H1 (cell line): Measurements from ENCODE around the gene CNBD2. TPM values are rescaled to one million over a fixed set of nuclear protein-coding genes. Genes with fewer than 3 reads are reported as not detected.

ENCODE experiments used
- CTCF ChIA-PET: fragments of 300-600 bp; sonication (Branson Sonifier 250); formaldehyde crosslinking; loops from one replicate; lab custom pipeline; 2021; ENCODE audit not compliant: partially characterized antibody; lab: Charles Lee
- POLR2A ChIA-PET: fragments of 300-600 bp; sonication (Branson Sonifier 250); formaldehyde crosslinking; loops from one replicate; lab custom pipeline; 2021; ENCODE audit warnings: inconsistent platforms; ENCODE audit not compliant: partially characterized antibody; lab: Charles Lee
- DNase-seq, 2 experiments: peaks; one replicate each; pipeline versions ENCODE4 v3.0.0 to v3.0.0-alpha.2; 2010 to 2022; ENCODE audit warnings: low spot score in 2 of 2, low read depth in 1 of 2, mixed read lengths in 1 of 2
- FAIRE-seq: peaks from 2 replicates; lab custom pipeline; 2011; peaks lifted over from hg19 to GRCh38; lab: Jason Lieb, UNC
- H2AFZ ChIP-seq: 2 replicates; pipeline ENCODE4 v1.8.1; 2012; ENCODE audit warnings: low read length, inconsistent platforms
- H2AK5ac ChIP-seq: 2 replicates; pipeline ENCODE4 v1.6.1; 2013; ENCODE audit warnings: low read depth, low read length
- H2BK120ac ChIP-seq: replicated peaks from 2 replicates; pipeline ENCODE3; 2013; ENCODE audit warnings: low read depth, low read length, inconsistent platforms
- H2BK12ac ChIP-seq: 2 replicates; pipeline ENCODE4 v1.6.1; 2013; ENCODE audit warnings: low read depth, low read length
- H2BK15ac ChIP-seq: 2 replicates; pipeline ENCODE4 v1.6.1; 2013; ENCODE audit warnings: low read length
- H2BK20ac ChIP-seq: 2 replicates; pipeline ENCODE4 v1.6.1; 2013; ENCODE audit warnings: low read length
- H2BK5ac ChIP-seq: 2 replicates; pipeline ENCODE4 v1.6.1; 2013; ENCODE audit warnings: low read depth, low read length
- H3K14ac ChIP-seq: 2 replicates; pipeline ENCODE4 v1.6.1; 2013; ENCODE audit warnings: inconsistent platforms; ENCODE audit not compliant: insufficient read length
- H3K18ac ChIP-seq: 2 replicates; pipeline ENCODE4 v1.6.1; 2013; ENCODE audit warnings: low read length; ENCODE audit errors: extremely low read depth
- H3K23ac ChIP-seq: 2 replicates; pipeline ENCODE4 v1.6.1; 2013; ENCODE audit warnings: inconsistent platforms; ENCODE audit not compliant: insufficient read length
- H3K23me2 ChIP-seq: 2 replicates; pipeline ENCODE4 v1.6.1; 2013; ENCODE audit warnings: low read depth, low read length
- H3K27ac ChIP-seq: 2 replicates; pipeline ENCODE4 v1.6.1; 2011; ENCODE audit warnings: low read depth, low read length, inconsistent platforms
- H3K27me3 ChIP-seq, 4 experiments: replicated peaks in 1 of 4; 1 replicate in 1 of 4; 2 replicates in 3 of 4; pipeline versions ENCODE4 v1.6.1 to v1.8.1; 2011 to 2013; ENCODE audit warnings: low read length in 3 of 4, mild to moderate bottlenecking in 3 of 4, inconsistent platforms in 2 of 4, mixed read lengths in 2 of 4, moderate library complexity in 1 of 4; ENCODE audit not compliant: control insufficient read depth in 3 of 4, insufficient read depth in 3 of 4; ENCODE audit errors: extremely low read depth in 1 of 4
- H3K36me3 ChIP-seq, 4 experiments: 2 replicates each; pipeline versions ENCODE4 v1.6.1 to v1.8.1; 2011 to 2013; ENCODE audit warnings: mild to moderate bottlenecking in 4 of 4, low read length in 3 of 4, moderate library complexity in 2 of 4, control low read depth in 1 of 4, inconsistent platforms in 1 of 4; ENCODE audit not compliant: insufficient read depth in 4 of 4, control insufficient read depth in 2 of 4
- H3K4ac ChIP-seq: replicated peaks from 2 replicates; pipeline ENCODE3; 2013; ENCODE audit warnings: low read length, low read depth, mixed read lengths, inconsistent platforms; ENCODE audit not compliant: insufficient read length
- H3K4me1 ChIP-seq, 4 experiments: replicated peaks in 1 of 4; 1 replicate in 1 of 4; 2 replicates in 3 of 4; pipeline versions ENCODE4 v1.6.1 to v1.8.1; 2011 to 2013; ENCODE audit warnings: low read length in 3 of 4, inconsistent platforms in 2 of 4, mixed read lengths in 1 of 4; ENCODE audit not compliant: insufficient read depth in 4 of 4, control insufficient read depth in 3 of 4
- H3K4me2 ChIP-seq, 2 experiments: 2 replicates each; pipeline versions ENCODE4 v1.6.1 to v1.8.1; 2011 to 2013; ENCODE audit warnings: low read depth in 2 of 2, low read length in 2 of 2, control low read depth in 1 of 2, inconsistent platforms in 1 of 2, mild to moderate bottlenecking in 1 of 2; ENCODE audit not compliant: insufficient read depth in 1 of 2
- H3K4me3 ChIP-seq, 4 experiments: fragments of 200-600, 300-600 bp in 1 of 4; sonication (generic), shearing (Covaris generic), sonication (Bioruptor Twin) in 1 of 4; 2 replicates each; pipeline versions ENCODE4 v1.5.1 to v1.8.1; 2011 to 2016; ENCODE audit warnings: low read length in 4 of 4, low read depth in 3 of 4, control low read depth in 2 of 4, inconsistent platforms in 2 of 4, mild to moderate bottlenecking in 2 of 4, mixed read lengths in 1 of 4, moderate library complexity in 1 of 4; ENCODE audit not compliant: insufficient read depth in 2 of 4; ENCODE audit errors: extremely low read depth in 1 of 4
- H3K56ac ChIP-seq: replicated peaks from 2 replicates; pipeline ENCODE3; 2013; ENCODE audit warnings: low read depth, mild to moderate bottlenecking, mixed read lengths, low read length, inconsistent platforms; ENCODE audit not compliant: insufficient read length
- H3K79me1 ChIP-seq: 2 replicates; pipeline ENCODE4 v1.6.1; 2013; ENCODE audit warnings: low read depth, low read length, control low read depth
- H3K79me2 ChIP-seq, 2 experiments: 2 replicates each; pipeline versions ENCODE4 v1.6.1 to v1.8.1; 2012 to 2013; ENCODE audit warnings: low read length in 2 of 2, mild to moderate bottlenecking in 2 of 2, inconsistent platforms in 1 of 2; ENCODE audit not compliant: insufficient read depth in 2 of 2, control insufficient read depth in 1 of 2
- H3K9ac ChIP-seq, 4 experiments: replicated peaks in 1 of 4; 1 replicate in 1 of 4; 2 replicates in 3 of 4; pipeline versions ENCODE4 v1.6.1 to v1.8.1; 2011 to 2013; ENCODE audit warnings: low read depth in 3 of 4, low read length in 3 of 4, control low read depth in 2 of 4, mild to moderate bottlenecking in 2 of 4, moderate library complexity in 2 of 4, inconsistent platforms in 1 of 4; ENCODE audit errors: extremely low read depth in 1 of 4
- H3K9me3 ChIP-seq, 2 experiments: 2 replicates each; pipeline versions ENCODE4 v1.6.1 to v1.8.1; 2012 to 2013; ENCODE audit warnings: mild to moderate bottlenecking in 2 of 2, moderate library complexity in 2 of 2, control low read depth in 1 of 2, inconsistent platforms in 1 of 2, low read depth in 1 of 2, low read length in 1 of 2, mixed read lengths in 1 of 2; ENCODE audit not compliant: insufficient read depth in 2 of 2
- H4K20me1 ChIP-seq, 2 experiments: replicated peaks in 1 of 2; 2 replicates each; pipeline versions ENCODE3 to v1.8.1; 2011 to 2013; ENCODE audit warnings: inconsistent platforms in 2 of 2, low read length in 2 of 2, mild to moderate bottlenecking in 1 of 2; ENCODE audit not compliant: insufficient read depth in 2 of 2, control insufficient read depth in 1 of 2
- H4K5ac ChIP-seq: 2 replicates; pipeline ENCODE4 v1.6.1; 2013; ENCODE audit warnings: low read length, low read depth, mixed read lengths, inconsistent platforms; ENCODE audit not compliant: insufficient read length
- H4K8ac ChIP-seq: 2 replicates; pipeline ENCODE4 v1.8.0; 2013; ENCODE audit warnings: mild to moderate bottlenecking, moderate library complexity, low read length, inconsistent platforms; ENCODE audit not compliant: insufficient read depth; ENCODE audit errors: extremely low read depth
- H4K91ac ChIP-seq: replicated peaks from 2 replicates; pipeline ENCODE3; 2013; ENCODE audit warnings: low read length, mixed read lengths, inconsistent platforms; ENCODE audit not compliant: insufficient read length
- FOSL1 ChIP-seq: IDR thresholded peaks from 2 replicates; pipeline ENCODE4 v1.6.1; 2011; ENCODE audit warnings: mild to moderate bottlenecking, low read depth, low read length, moderate library complexity; ENCODE audit not compliant: insufficient read depth
- WGBS, 2 experiments: shearing (Covaris generic) in 1 of 2; methylation state at CpG; one replicate each; pipeline versions ENCODE4 v1.1.6 to v1.1.7; 2013 to 2015; ENCODE audit warnings: low lambda C conversion rate in 2 of 2, mixed read lengths in 2 of 2, inconsistent platforms in 1 of 2, low coverage in 1 of 2, missing lambda C conversion rate in 1 of 2; ENCODE audit not compliant: insufficient replicate concordance in 2 of 2, insufficient coverage in 1 of 2, insufficient read length in 1 of 2; ENCODE audit errors: extremely low coverage in 1 of 2, missing lambda C conversion rate in 1 of 2; 5-methylcytosine and 5-hydroxymethylcytosine counted together
- polyA plus RNA-seq, 7 experiments: library from polyadenylated mRNA; depleted of rRNA in 3 of 7; stranded (reverse) in 5 of 7; unstranded in 2 of 7; fragments of >200 nt in 5 of 7; fragments of 200-250 nt in 2 of 7; gene quantifications; 1 replicate in 5 of 7; 2 replicates in 1 of 7; 4 replicates in 1 of 7; pipeline versions ENCODE4 v1.2.1 to v1.2.3, GENCODE V29; 2011 to 2013; ENCODE audit warnings: missing spikeins in 2 of 7, mixed read lengths in 2 of 7
- total RNA-seq: library from RNA; stranded (reverse); fragmentation: NEBNext Ultra II Directional; extraction: Animal tissue kit (Norgen Biotek cat#: 25700); gene quantifications from 2 replicates; pipeline ENCODE4 v1.2.1, GENCODE V29; 2021

CNBD2 gene
- total and polyA plus RNA-seq, 2 of the 8 experiments (the other 6 are each of a cell fraction or from before 2014, with no cell fraction given), result 2.6 to 4.5 TPM

- DNase-seq, result no peak
- Histone ChIP-seq H3K14ac (no peak overlapping the region), H2BK12ac (no peak overlapping the region), H2AFZ (no peak overlapping the region), H3K36me3 (no peaks in the 10 kb centered on the region), H3K4me1 (peaks cover 0 to 15% (median 4%) of the 10 kb centered on the region in 4 experiments; a peak in 5 of 7 replicates), H4K20me1 (peaks cover 0 to 1% of the 10 kb centered on the region in 2 experiments), H3K56ac (no peak overlapping the region), H4K5ac (no peak overlapping the region), H4K91ac (no peak overlapping the region), H3K23ac (no peak overlapping the region), H3K4me2 (no peak overlapping the region), H3K9me3 (peaks cover 0 to 2% of the 10 kb centered on the region in 2 experiments; a peak in 1 of 4 replicates), H2AK5ac (no peak overlapping the region), H3K18ac (no peak overlapping the region)
- POLR2A ChIA-PET, result no interaction called here
- no peak for TF ChIP-seq FOSL1
- TF ChIP-seq, all 59 proteins: peak for 0
- Histone ChIP-seq H2BK20ac (no peak overlapping the region), H4K8ac (no peak overlapping the region), H3K27ac (no peak overlapping the region), H2BK15ac (no peak overlapping the region), H3K4ac (no peak overlapping the region), H3K4me3 (no peak overlapping the region), H3K79me1 (no peaks in the 10 kb centered on the region), H3K9ac (no peak overlapping the region), H2BK120ac (no peak overlapping the region), H3K23me2 (peaks cover 9% of the 10 kb centered on the region; the same call in 1 of the 2 replicates), H3K79me2 (no peaks in the 10 kb centered on the region), H2BK5ac (no peak overlapping the region), H3K27me3 (peaks cover 2 to 18% (median 12%) of the 10 kb centered on the region in 4 experiments; a peak in 6 of 7 replicates)
- FAIRE-seq, result no peak
- CTCF ChIA-PET, result no interaction called here
- 74% methylated on average over 1 of the region's 1 CpG; no CpG with 5 or more reads in 1 of the 2 experiments for WGBS, 2 experiments
Observed at GRCh38 chr20:36060676-36061075, 92.3 kb downstream of the CNBD2 start.
